Keratinocyte (primary cell): ENCODE measurements around the gene MRPL28. TPM values are rescaled to one million over a fixed set of nuclear protein-coding genes. Genes with fewer than 3 reads are reported as not detected.

ENCODE experiments used
- DNase-seq: peaks from one replicate; pipeline ENCODE4 v3.0.0-alpha.2; 2011; ENCODE audit warnings: low read depth, missing footprints, low spot score
- FAIRE-seq: peaks from 2 replicates; lab custom pipeline; 2011; peaks lifted over from hg19 to GRCh38; lab: Jason Lieb, UNC
- H2AFZ ChIP-seq: 2 replicates; pipeline ENCODE4 v1.6.0; 2012; ENCODE audit warnings: low read length, control low read depth, inconsistent platforms; ENCODE audit not compliant: control insufficient read depth
- H3K27ac ChIP-seq: 2 replicates; pipeline ENCODE4 v1.5.1; 2011; ENCODE audit warnings: low read length; ENCODE audit not compliant: control insufficient read depth, insufficient read depth
- H3K27me3 ChIP-seq: 3 replicates; pipeline ENCODE4 v1.6.0; 2011; ENCODE audit warnings: low read length; ENCODE audit not compliant: control insufficient read depth, insufficient read depth; ENCODE audit errors: extremely low read depth
- H3K36me3 ChIP-seq, 2 experiments: 2 replicates in 1 of 2; 3 replicates in 1 of 2; pipeline ENCODE4 v1.5.1; 2011; ENCODE audit warnings: low read length in 2 of 2, mild to moderate bottlenecking in 1 of 2; ENCODE audit not compliant: control insufficient read depth in 2 of 2, insufficient read depth in 2 of 2; ENCODE audit errors: extremely low read depth in 1 of 2
- H3K4me1 ChIP-seq: 3 replicates; pipeline ENCODE4 v1.5.1; 2011; ENCODE audit warnings: low read length; ENCODE audit not compliant: control insufficient read depth, insufficient read depth; ENCODE audit errors: extremely low read depth
- H3K4me2 ChIP-seq: 3 replicates; pipeline ENCODE4 v1.6.0; 2011; ENCODE audit warnings: low read depth, low read length; ENCODE audit not compliant: control insufficient read depth, insufficient read depth; ENCODE audit errors: extremely low read depth
- H3K4me3 ChIP-seq, 3 experiments: fragments of 200-600 bp in 1 of 3; sonication (generic) in 1 of 3; 2 replicates in 2 of 3; 3 replicates in 1 of 3; pipeline ENCODE4 v1.5.1; 2011 to 2016; ENCODE audit warnings: low read length in 3 of 3, mild to moderate bottlenecking in 3 of 3, control low read depth in 2 of 3, inconsistent platforms in 1 of 3, low read depth in 1 of 3, mixed read lengths in 1 of 3, mixed run types in 1 of 3, moderate library complexity in 1 of 3; ENCODE audit not compliant: control insufficient read depth in 2 of 3, insufficient read depth in 2 of 3; ENCODE audit errors: extremely low read depth in 1 of 3
- H3K79me2 ChIP-seq: 2 replicates; pipeline ENCODE4 v1.6.0; 2012; ENCODE audit warnings: low read length; ENCODE audit not compliant: control insufficient read depth, insufficient read depth
- H3K9ac ChIP-seq: 3 replicates; pipeline ENCODE4 v1.6.0; 2011; ENCODE audit warnings: low read length; ENCODE audit not compliant: control insufficient read depth, insufficient read depth; ENCODE audit errors: extremely low read depth
- H3K9me1 ChIP-seq: 3 replicates; pipeline ENCODE4 v1.6.0; 2011; ENCODE audit warnings: low read length; ENCODE audit not compliant: control insufficient read depth, insufficient read depth; ENCODE audit errors: extremely low read depth
- H3K9me3 ChIP-seq: 2 replicates; pipeline ENCODE4 v1.5.1; 2012; ENCODE audit warnings: low read depth, low read length; ENCODE audit not compliant: control insufficient read depth
- H4K20me1 ChIP-seq: 3 replicates; pipeline ENCODE4 v1.6.0; 2011; ENCODE audit warnings: low read length; ENCODE audit not compliant: control insufficient read depth, insufficient read depth; ENCODE audit errors: extremely low read depth
- EZH2 ChIP-seq: IDR thresholded peaks from one replicate; pipeline ENCODE4 v1.6.1; 2012; ENCODE audit warnings: inconsistent platforms, mild to moderate bottlenecking, low read length, moderate library complexity
- dilution Hi-C: fragments of 300-500 bp; cut with MboI; formaldehyde crosslinking; loops from one replicate; pipeline ENCODE4 v1.7.0; 2020; ENCODE audit warnings: low sequenced_read_pairs; ENCODE audit not compliant: extremely low pct_ligation_motif_present
- polyA plus RNA-seq, 5 experiments: library from polyadenylated mRNA; depleted of rRNA in 3 of 5; stranded (reverse) in 3 of 5; stranded (forward) in 1 of 5; unstranded in 1 of 5; fragments of >200 nt; gene quantifications; 1 replicate in 1 of 5; 2 replicates in 3 of 5; 3 replicates in 1 of 5; pipeline versions ENCODE4 v1.2.1 to v1.2.3, GENCODE V29; 2011 to 2012; ENCODE audit warnings: missing spikeins in 2 of 5, low read depth in 1 of 5, low replicate concordance in 1 of 5
- TF ChIP-seq, protein P1 (sequence below), 3 experiments: IDR thresholded peaks in 1 of 3; conservative IDR thresholded peaks in 1 of 3; optimal IDR thresholded peaks in 1 of 3; 2 replicates in 2 of 3; 3 replicates in 1 of 3; pipeline versions ENCODE3 to v1.5.1; 2011; ENCODE audit warnings: low read length in 3 of 3, mild to moderate bottlenecking in 3 of 3, moderate library complexity in 2 of 3, control low read depth in 1 of 3, inconsistent platforms in 1 of 3; ENCODE audit not compliant: insufficient read depth in 2 of 3; ENCODE audit errors: extremely low read depth in 1 of 3

MRPL28 gene
- polyA plus RNA-seq, 1 donor (not counting 4 experiments of a cell fraction or from before 2014, with no cell fraction given) = 115 TPM

DNA sequence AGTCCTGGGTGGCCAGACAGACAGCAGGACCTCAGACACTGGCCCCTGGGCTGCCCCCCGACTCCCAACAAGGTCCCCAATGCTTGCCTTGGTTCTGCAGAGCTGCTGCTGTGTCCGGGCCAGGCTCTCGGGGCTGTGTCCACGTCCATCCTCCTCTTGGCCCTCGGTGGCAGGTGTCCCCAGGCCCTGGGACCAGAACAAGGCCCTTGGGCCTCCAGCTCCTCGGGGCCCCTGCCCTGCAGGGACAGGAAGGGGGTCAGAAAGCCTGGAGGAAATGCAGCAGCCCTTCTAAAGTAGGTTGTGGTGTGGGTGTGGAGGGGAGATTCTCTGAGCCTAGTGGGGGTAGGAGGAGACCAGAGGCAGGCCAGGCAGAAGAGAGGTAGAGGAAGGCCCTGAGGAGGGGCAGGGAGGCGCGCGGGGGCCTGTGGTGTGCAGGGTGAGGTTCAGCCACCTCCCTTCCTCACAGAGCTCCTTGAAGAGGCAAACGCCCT, 15.3 kb downstream of the MRPL28 start:
- Histone ChIP-seq H3K36me3 (peaks cover 3 to 7% of the 10 kb centered on the region in 2 experiments), H2AFZ (no peak overlapping the region), H3K4me2 (no peak overlapping the region), H3K4me1 (peaks cover 27% of the 10 kb centered on the region), H3K27ac (no peak overlapping the region), H3K9me3 (no peaks in the 10 kb centered on the region), H4K20me1 (no peaks in the 10 kb centered on the region), H3K79me2 (peaks cover 20% of the 10 kb centered on the region), H3K9ac (no peak overlapping the region), H3K4me3 (no peak overlapping the region), H3K9me1 (peaks cover 5% of the 10 kb centered on the region), H3K27me3 (no peaks in the 10 kb centered on the region)
- no peak for TF ChIP-seq EZH2
- TF ChIP-seq, protein P1, sequence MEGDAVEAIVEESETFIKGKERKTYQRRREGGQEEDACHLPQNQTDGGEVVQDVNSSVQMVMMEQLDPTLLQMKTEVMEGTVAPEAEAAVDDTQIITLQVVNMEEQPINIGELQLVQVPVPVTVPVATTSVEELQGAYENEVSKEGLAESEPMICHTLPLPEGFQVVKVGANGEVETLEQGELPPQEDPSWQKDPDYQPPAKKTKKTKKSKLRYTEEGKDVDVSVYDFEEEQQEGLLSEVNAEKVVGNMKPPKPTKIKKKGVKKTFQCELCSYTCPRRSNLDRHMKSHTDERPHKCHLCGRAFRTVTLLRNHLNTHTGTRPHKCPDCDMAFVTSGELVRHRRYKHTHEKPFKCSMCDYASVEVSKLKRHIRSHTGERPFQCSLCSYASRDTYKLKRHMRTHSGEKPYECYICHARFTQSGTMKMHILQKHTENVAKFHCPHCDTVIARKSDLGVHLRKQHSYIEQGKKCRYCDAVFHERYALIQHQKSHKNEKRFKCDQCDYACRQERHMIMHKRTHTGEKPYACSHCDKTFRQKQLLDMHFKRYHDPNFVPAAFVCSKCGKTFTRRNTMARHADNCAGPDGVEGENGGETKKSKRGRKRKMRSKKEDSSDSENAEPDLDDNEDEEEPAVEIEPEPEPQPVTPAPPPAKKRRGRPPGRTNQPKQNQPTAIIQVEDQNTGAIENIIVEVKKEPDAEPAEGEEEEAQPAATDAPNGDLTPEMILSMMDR (optimal IDR thresholded peaks at IDR 0.05 in 1 of 3, IDR thresholded peaks at IDR 0.05 in 1 of 3, conservative IDR thresholded peaks at IDR 0.05 in 1 of 3; ENCODE audit: extremely low read depth in 1 of 3, insufficient read depth in 2 of 3, low read length in 3 of 3) = no peak
- DNase-seq = no peak
- dilution Hi-C loops = no loop called here
- no peak for FAIRE-seq

- Histone ChIP-seq H3K4me2 (peak overlapping the region; percentile 85), H3K79me2 (peaks cover 26% of the 10 kb centered on the region), H3K9me1 (peaks cover 6% of the 10 kb centered on the region), H3K4me3 (peak overlapping the region in 1 of 3 experiments; percentile 33), H3K9ac (peak overlapping the region; percentile 76), H4K20me1 (no peaks in the 10 kb centered on the region), H3K36me3 (peaks cover 3 to 7% of the 10 kb centered on the region in 2 experiments), H2AFZ (peak overlapping the region; percentile 63), H3K9me3 (no peaks in the 10 kb centered on the region), H3K27me3 (no peaks in the 10 kb centered on the region), H3K4me1 (peaks cover 27% of the 10 kb centered on the region), H3K27ac (peak overlapping the region; percentile 87)
- dilution Hi-C loops = no loop called here
- peak; percentile 81 for DNase-seq
- TF ChIP-seq EZH2 = no peak
- TF ChIP-seq, protein P1 (optimal IDR thresholded peaks at IDR 0.05 in 1 of 3, IDR thresholded peaks at IDR 0.05 in 1 of 3, conservative IDR thresholded peaks at IDR 0.05 in 1 of 3; ENCODE audit: extremely low read depth in 1 of 3, insufficient read depth in 2 of 3, low read length in 3 of 3) = no peak
- FAIRE-seq = peak; percentile 94
Observed at GRCh38 chr16:354291-354881, 16.0 kb downstream of the MRPL28 start.
